Measurements from ENCODE around the gene VGF.
A peak's percentile ranks its signal among the peaks of the same experiment; 100 is the strongest.
"Not testable (repeated sequence)": the region's sequence is repeated elsewhere in the genome, so short reads cannot be mapped to it uniquely, and the experiment has no call there.

VGF gene

GRCh38 chr7:101203740-101204738 lies 38.7 kb upstream of the VGF start:
- not testable (repeated sequence) for H3K14ac ChIP-seq (ENCODE audit: low read length); H3K79me2 ChIP-seq (ENCODE audit: control insufficient read depth, insufficient read depth, low read length, poor library complexity); H2AK5ac ChIP-seq (ENCODE audit: low read length); H4K8ac ChIP-seq (ENCODE audit: low read depth, low read length); H4K12ac ChIP-seq (ENCODE audit: low read depth, low read length); H3K23ac ChIP-seq (ENCODE audit: low read length); H2BK5ac ChIP-seq (ENCODE audit: low read depth, low read length, poor library complexity); H3K4me2 ChIP-seq (ENCODE audit: low read length); H3K18ac ChIP-seq (ENCODE audit: low read length); H2AFZ ChIP-seq (ENCODE audit: insufficient read depth, low read length, poor library complexity); H3K4ac ChIP-seq (ENCODE audit: low read depth, low read length); H3K27ac ChIP-seq (ENCODE audit: low read depth, low read length); H3K79me1 ChIP-seq (ENCODE audit: low read length); H2BK120ac ChIP-seq (ENCODE audit: insufficient read depth, low read length, poor library complexity); H3K9ac ChIP-seq (ENCODE audit: low read length); H3K27me3 ChIP-seq (ENCODE audit: insufficient read depth, low read length); H4K91ac ChIP-seq (ENCODE audit: low read depth, low read length); H2BK12ac ChIP-seq (ENCODE audit: low read length); H3K4me3 ChIP-seq (ENCODE audit: low read depth, low read length); H3K9me3 ChIP-seq (ENCODE audit: insufficient read depth, low read depth, low read length)
- no CpG with 5 or more reads among the region's 22 CpGs for WGBS (ENCODE audit: extremely low coverage, insufficient coverage, insufficient read length)
- H3K36me3 ChIP-seq (ENCODE audit: control insufficient read depth in 1 of 2, insufficient read depth in 2 of 2, low read length in 2 of 2): peaks cover 22 to 25% of the 10 kb centered on the region in 2 experiments
- DNase-seq: peak in 1 of 2 donors; percentile 35
- H3K4me1 ChIP-seq (ENCODE audit: control insufficient read depth in 1 of 2, insufficient read depth in 2 of 2, low read length in 2 of 2): peaks cover 4 to 12% of the 10 kb centered on the region in 2 experiments

GRCh38 chr7:101202603-101202918 lies 37.2 kb upstream of the VGF start:
- H3K36me3 ChIP-seq (ENCODE audit: control insufficient read depth in 1 of 2, insufficient read depth in 2 of 2, low read length in 2 of 2): peaks cover 13 to 15% of the 10 kb centered on the region in 2 experiments
- H3K4me3 ChIP-seq (ENCODE audit: low read depth, low read length): no peak overlapping the region
- no peak for DNase-seq
- H3K14ac ChIP-seq (ENCODE audit: low read length): no peak overlapping the region
- no peak overlapping the region for H2BK5ac ChIP-seq (ENCODE audit: low read depth, low read length, poor library complexity)
- no CpG with 5 or more reads among the region's 5 CpGs for WGBS (ENCODE audit: extremely low coverage, insufficient coverage, insufficient read length)
- H2AFZ ChIP-seq (ENCODE audit: insufficient read depth, low read length, poor library complexity): no peak overlapping the region
- no peak overlapping the region for H4K91ac ChIP-seq (ENCODE audit: low read depth, low read length)
- H3K27ac ChIP-seq (ENCODE audit: low read depth, low read length): no peak overlapping the region
- H3K27me3 ChIP-seq (ENCODE audit: insufficient read depth, low read length): peaks cover 6% of the 10 kb centered on the region
- peaks cover 4 to 12% of the 10 kb centered on the region in 2 experiments for H3K4me1 ChIP-seq (ENCODE audit: control insufficient read depth in 1 of 2, insufficient read depth in 2 of 2, low read length in 2 of 2)
- no peak overlapping the region for H4K8ac ChIP-seq (ENCODE audit: low read depth, low read length)
- peaks cover 5% of the 10 kb centered on the region for H3K9me3 ChIP-seq (ENCODE audit: insufficient read depth, low read depth, low read length)
- H2AK5ac ChIP-seq (ENCODE audit: low read length): no peak overlapping the region
- H2BK12ac ChIP-seq (ENCODE audit: low read length): no peak overlapping the region
- H3K4ac ChIP-seq (ENCODE audit: low read depth, low read length): no peak overlapping the region
- no peaks in the 10 kb centered on the region for H3K79me1 ChIP-seq (ENCODE audit: low read length)
- H3K9ac ChIP-seq (ENCODE audit: low read length): no peak overlapping the region
- H3K79me2 ChIP-seq (ENCODE audit: control insufficient read depth, insufficient read depth, low read length, poor library complexity): no peaks in the 10 kb centered on the region
- H2BK120ac ChIP-seq (ENCODE audit: insufficient read depth, low read length, poor library complexity): no peak overlapping the region
- H4K12ac ChIP-seq (ENCODE audit: low read depth, low read length): no peak overlapping the region
- no peak overlapping the region for H3K4me2 ChIP-seq (ENCODE audit: low read length)
- H3K23ac ChIP-seq (ENCODE audit: low read length): no peak overlapping the region
- H3K18ac ChIP-seq (ENCODE audit: low read length): no peak overlapping the region

- H2BK120ac ChIP-seq (ENCODE audit: insufficient read depth, low read length, poor library complexity): no peak overlapping the region
- no peak overlapping the region for H3K4ac ChIP-seq (ENCODE audit: low read depth, low read length)
- H3K4me2 ChIP-seq (ENCODE audit: low read length): peak overlapping the region; percentile 51
- no peak overlapping the region for H2AFZ ChIP-seq (ENCODE audit: insufficient read depth, low read length, poor library complexity)
- H3K23ac ChIP-seq (ENCODE audit: low read length): no peak overlapping the region
- H3K4me3 ChIP-seq (ENCODE audit: low read depth, low read length): no peak overlapping the region
- H3K4me1 ChIP-seq (ENCODE audit: control insufficient read depth in 1 of 2, insufficient read depth in 2 of 2, low read length in 2 of 2): peaks cover 4 to 12% of the 10 kb centered on the region in 2 experiments
- no peaks in the 10 kb centered on the region for H3K79me1 ChIP-seq (ENCODE audit: low read length)
- H3K9ac ChIP-seq (ENCODE audit: low read length): no peak overlapping the region
- no peaks in the 10 kb centered on the region for H3K79me2 ChIP-seq (ENCODE audit: control insufficient read depth, insufficient read depth, low read length, poor library complexity)
- H2AK5ac ChIP-seq (ENCODE audit: low read length): no peak overlapping the region
- H3K27me3 ChIP-seq (ENCODE audit: insufficient read depth, low read length): peaks cover 6% of the 10 kb centered on the region
- peaks cover 5% of the 10 kb centered on the region for H3K9me3 ChIP-seq (ENCODE audit: insufficient read depth, low read depth, low read length)
- no peak overlapping the region for H2BK5ac ChIP-seq (ENCODE audit: low read depth, low read length, poor library complexity)
- no peak overlapping the region for H4K8ac ChIP-seq (ENCODE audit: low read depth, low read length)
- DNase-seq: no peak
- H2BK12ac ChIP-seq (ENCODE audit: low read length): no peak overlapping the region
- peaks cover 8 to 9% of the 10 kb centered on the region in 2 experiments for H3K36me3 ChIP-seq (ENCODE audit: control insufficient read depth in 1 of 2, insufficient read depth in 2 of 2, low read length in 2 of 2)
- no peak overlapping the region for H3K18ac ChIP-seq (ENCODE audit: low read length)
- no peak overlapping the region for H4K12ac ChIP-seq (ENCODE audit: low read depth, low read length)
- no CpG with 5 or more reads among the region's 75 CpGs for WGBS (ENCODE audit: extremely low coverage, insufficient coverage, insufficient read length)
- H4K91ac ChIP-seq (ENCODE audit: low read depth, low read length): no peak overlapping the region
- H3K14ac ChIP-seq (ENCODE audit: low read length): no peak overlapping the region
- H3K27ac ChIP-seq (ENCODE audit: low read depth, low read length): no peak overlapping the region
Measured at GRCh38 chr7:101201695-101202602, 36.6 kb upstream of the VGF start.

- H2AK5ac ChIP-seq (ENCODE audit: low read length): no peak within 1 kb of the TSS
- H3K36me3 ChIP-seq (ENCODE audit: control insufficient read depth in 1 of 2, insufficient read depth in 2 of 2, low read length in 2 of 2): peaks cover 2% of the 10 kb centered on the region in 2 experiments
- H4K8ac ChIP-seq (ENCODE audit: low read depth, low read length): no peak within 1 kb of the TSS
- no peak for DNase-seq
- peak within 1 kb of the TSS; percentile 51 for H3K4me2 ChIP-seq (ENCODE audit: low read length)
- H2BK120ac ChIP-seq (ENCODE audit: insufficient read depth, low read length, poor library complexity): no peak within 1 kb of the TSS
- H3K14ac ChIP-seq (ENCODE audit: low read length): no peak within 1 kb of the TSS
- H3K23ac ChIP-seq (ENCODE audit: low read length): no peak within 1 kb of the TSS
- H3K4me1 ChIP-seq (ENCODE audit: control insufficient read depth in 1 of 2, insufficient read depth in 2 of 2, low read length in 2 of 2): peaks cover 4 to 12% of the 10 kb centered on the region in 2 experiments
- H2AFZ ChIP-seq (ENCODE audit: insufficient read depth, low read length, poor library complexity): no peak within 1 kb of the TSS
- no peak within 1 kb of the TSS for H4K91ac ChIP-seq (ENCODE audit: low read depth, low read length)
- H3K27me3 ChIP-seq (ENCODE audit: insufficient read depth, low read length): peaks cover 6% of the 10 kb centered on the region
- H3K9ac ChIP-seq (ENCODE audit: low read length): no peak within 1 kb of the TSS
- H3K4me3 ChIP-seq (ENCODE audit: low read depth, low read length): no peak within 1 kb of the TSS
- H3K4ac ChIP-seq (ENCODE audit: low read depth, low read length): no peak within 1 kb of the TSS
- peaks cover 5% of the 10 kb centered on the region for H3K9me3 ChIP-seq (ENCODE audit: insufficient read depth, low read depth, low read length)
- no peak within 1 kb of the TSS for H2BK5ac ChIP-seq (ENCODE audit: low read depth, low read length, poor library complexity)
- H3K18ac ChIP-seq (ENCODE audit: low read length): no peak within 1 kb of the TSS
- no CpG with 5 or more reads among the region's 21 CpGs for WGBS (ENCODE audit: extremely low coverage, insufficient coverage, insufficient read length)
- H4K12ac ChIP-seq (ENCODE audit: low read depth, low read length): no peak within 1 kb of the TSS
- no peaks in the 10 kb centered on the region for H3K79me2 ChIP-seq (ENCODE audit: control insufficient read depth, insufficient read depth, low read length, poor library complexity)
- H3K27ac ChIP-seq (ENCODE audit: low read depth, low read length): no peak within 1 kb of the TSS
- H2BK12ac ChIP-seq (ENCODE audit: low read length): no peak within 1 kb of the TSS
- no peaks in the 10 kb centered on the region for H3K79me1 ChIP-seq (ENCODE audit: low read length)
Measured at GRCh38 chr7:101200862-101201599, 35.7 kb upstream of the VGF start, which contains the start of gene MOGAT3. TSS of gene MOGAT3 (minus strand) at chr7:101201036. CDS start at chr7:101200854, 182 bp downstream.

All from trophoblast cell (in vitro differentiated cells and primary cell).